Measurements from ENCODE around the gene MEGF11. TPM values are rescaled to one million over a fixed set of nuclear protein-coding genes. Genes with fewer than 3 reads are reported as not detected.

The MEGF11 gene
- total RNA-seq, 1 experiment from 2014 or later: 0.34 TPM

GRCh38 chr15:66092053-66093016 is 161.2 kb downstream of the MEGF11 start:
- no peak for DNase-seq (ENCODE audit: low read depth)

DNA sequence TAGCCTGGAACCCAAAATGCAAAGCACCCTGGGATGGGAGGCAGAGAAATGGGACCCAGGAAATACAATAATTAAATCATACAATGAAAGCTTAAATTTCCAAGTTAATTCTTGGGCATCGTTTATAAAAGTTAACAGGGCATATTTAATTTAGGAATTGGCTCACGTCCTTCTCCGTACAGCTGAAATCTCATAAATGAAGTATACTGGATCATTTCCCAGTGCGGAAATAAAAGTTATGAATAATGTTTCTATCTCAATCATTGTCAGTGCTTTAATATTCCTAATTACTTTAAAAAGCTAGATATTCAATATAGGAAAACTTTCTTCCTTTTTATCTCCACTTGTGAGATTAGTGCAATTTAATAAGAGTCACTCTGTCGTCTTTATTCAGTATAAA is 164.0 kb downstream of the MEGF11 start:
- DNase-seq (ENCODE audit: low read depth): no peak

- DNase-seq (ENCODE audit: low read depth): no peak
These were observed 164.5 kb downstream of the MEGF11 start for GRCh38 chr15:66089049-66089448.

- DNase-seq (ENCODE audit: low read depth): no peak
These were observed 168.4 kb downstream of the MEGF11 start for GRCh38 chr15:66085128-66085527.

GRCh38 chr15:66084704-66085103 is 168.8 kb downstream of the MEGF11 start:
- no peak for DNase-seq (ENCODE audit: low read depth)

DNA sequence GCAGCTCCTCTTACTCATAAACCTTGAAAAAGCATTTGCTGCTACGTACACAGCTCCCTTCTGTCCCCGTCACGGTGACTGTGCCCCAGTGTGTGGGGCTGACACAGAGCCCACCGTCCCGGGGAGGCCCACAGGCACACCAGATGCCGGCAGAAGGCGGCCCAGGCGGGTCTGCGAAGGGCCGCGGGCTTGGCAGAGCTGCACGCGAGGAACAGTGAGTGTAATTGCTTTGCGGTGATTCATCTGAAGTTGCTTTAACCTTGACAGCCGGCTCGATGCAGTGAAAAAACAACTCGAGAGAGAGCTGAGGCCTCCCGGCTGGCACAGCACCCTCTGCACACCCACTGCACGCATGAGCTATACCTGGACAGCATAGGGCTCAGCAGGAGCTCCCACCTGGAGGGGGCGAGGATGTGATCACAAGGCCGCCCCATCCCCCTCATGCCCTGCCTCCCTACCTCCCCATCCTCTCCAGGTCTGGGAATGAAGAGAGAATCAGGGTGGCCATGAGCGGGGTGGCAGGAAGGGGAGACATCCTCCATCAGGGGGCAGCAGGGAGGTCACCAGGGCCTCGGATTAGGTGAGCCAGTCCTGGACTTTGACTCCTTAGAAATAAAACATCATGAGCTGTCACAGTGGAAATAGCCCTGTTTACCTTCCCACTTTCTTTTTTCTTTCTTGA is 172.7 kb downstream of the MEGF11 start:
- peak; percentile 76 for DNase-seq (ENCODE audit: low read depth)

DNA sequence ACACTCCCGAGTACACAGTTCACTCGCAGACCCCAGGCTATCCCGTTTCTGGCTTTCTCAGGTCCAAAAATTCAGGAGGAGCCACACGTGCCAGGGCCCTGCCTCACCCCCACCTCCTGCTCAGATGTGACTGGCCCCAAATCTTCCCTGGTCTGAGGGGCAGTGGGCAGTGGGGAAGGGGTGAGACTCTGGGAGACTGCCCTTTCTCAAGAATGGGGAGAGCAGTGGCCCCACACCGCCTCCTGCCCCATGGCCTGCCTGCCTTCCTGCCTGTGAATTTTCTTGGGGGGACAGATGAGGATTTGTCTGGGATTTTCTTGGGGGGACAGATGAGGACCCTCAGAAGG is 174.6 kb downstream of the MEGF11 start:
- DNase-seq (ENCODE audit: low read depth): no peak

GRCh38 chr15:66078196-66078928 is 175.2 kb downstream of the MEGF11 start:
- DNase-seq (ENCODE audit: low read depth): no peak

- DNase-seq (ENCODE audit: low read depth): no peak
These were observed 176.3 kb downstream of the MEGF11 start for GRCh38 chr15:66077320-66077663.

GRCh38 chr15:66076591-66077319 is 176.8 kb downstream of the MEGF11 start:
- DNase-seq (ENCODE audit: low read depth): no peak

- DNase-seq (ENCODE audit: low read depth): no peak
These were observed 177.6 kb downstream of the MEGF11 start for GRCh38 chr15:66075947-66076346.

- DNase-seq (ENCODE audit: low read depth): peak; percentile 41
These were observed 180.8 kb downstream of the MEGF11 start for GRCh38 chr15:66072616-66073361.

DNA sequence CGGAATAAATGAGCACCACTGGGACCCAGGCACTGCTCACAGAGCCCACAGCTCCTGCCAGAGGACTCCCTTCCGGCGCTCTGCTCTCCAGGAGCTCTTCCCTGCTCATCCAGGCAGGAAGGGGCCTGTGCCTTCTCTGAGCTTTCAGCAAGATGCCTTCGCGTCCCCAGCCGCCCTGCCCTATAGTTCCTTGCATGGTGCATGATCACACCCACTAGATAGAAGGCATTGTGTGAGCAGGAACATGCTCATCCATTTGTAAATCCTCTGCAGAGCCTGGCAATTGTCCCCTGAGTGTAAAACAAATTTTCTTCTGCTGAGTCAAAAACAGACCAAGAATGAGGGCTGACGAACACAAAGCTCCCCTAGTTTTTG is 181.6 kb downstream of the MEGF11 start:
- DNase-seq (ENCODE audit: low read depth): no peak

DNA sequence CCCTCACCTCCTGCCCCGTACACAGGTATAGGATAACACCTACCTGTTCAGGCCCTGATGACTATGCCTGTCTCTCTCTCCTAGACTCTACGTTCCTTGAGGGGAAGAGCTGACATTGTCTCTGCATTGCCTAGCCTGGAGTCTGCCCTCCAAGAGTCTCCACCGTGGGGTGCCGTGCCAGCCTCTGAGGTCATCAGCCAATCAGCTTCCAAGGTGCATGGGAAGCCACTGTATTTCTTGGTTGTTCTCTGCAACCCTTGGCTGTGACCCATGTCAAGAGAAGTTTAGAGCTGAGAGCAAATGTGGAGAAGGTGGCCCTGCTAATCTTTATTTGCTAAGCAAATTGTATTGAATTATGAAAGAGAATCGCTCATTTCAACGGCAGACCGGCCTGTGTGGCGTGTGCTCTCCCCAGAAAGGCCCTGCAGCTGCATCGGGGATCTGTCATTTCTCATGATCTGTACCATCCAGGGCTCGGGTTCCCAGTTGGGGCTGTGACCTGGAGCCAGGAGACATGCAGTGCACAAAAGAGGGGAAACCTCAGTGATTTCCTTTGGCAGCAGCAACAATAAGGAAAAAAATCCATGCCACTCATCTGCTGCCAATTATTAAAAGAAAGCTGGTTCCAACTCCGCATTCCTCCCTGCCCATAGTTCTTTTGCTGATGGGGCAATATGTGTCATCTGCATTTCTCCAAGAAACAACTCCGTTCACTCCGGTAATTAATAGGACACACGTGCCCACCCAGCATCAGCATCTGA is 182.2 kb downstream of the MEGF11 start:
- no peak for DNase-seq (ENCODE audit: low read depth)

- DNase-seq (ENCODE audit: low read depth): no peak
These were observed 183.2 kb downstream of the MEGF11 start for GRCh38 chr15:66070220-66070934.

DNA sequence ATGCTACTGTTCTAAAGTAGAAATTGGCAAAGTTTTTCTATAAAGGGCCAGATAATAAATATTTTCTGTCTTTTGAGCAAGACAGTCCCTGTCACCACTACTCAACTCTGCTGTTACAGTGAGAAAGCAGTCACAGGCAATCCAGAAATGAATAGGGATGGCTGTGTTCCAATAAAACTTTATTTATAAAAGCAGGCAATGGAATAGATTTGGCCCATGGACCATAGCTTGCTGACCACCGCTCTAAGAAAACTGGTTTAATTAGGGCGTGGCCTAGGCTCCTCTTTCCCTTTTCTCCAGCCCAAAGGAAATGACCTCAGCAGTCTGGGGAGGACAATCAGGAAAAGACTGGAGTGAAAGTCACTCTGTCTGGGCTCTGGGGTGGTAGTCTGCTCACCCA is 183.8 kb downstream of the MEGF11 start:
- peak; percentile 42 for DNase-seq (ENCODE audit: low read depth)

- no peak for DNase-seq (ENCODE audit: low read depth)
These were observed 184.7 kb downstream of the MEGF11 start for GRCh38 chr15:66068801-66069200.

DNA sequence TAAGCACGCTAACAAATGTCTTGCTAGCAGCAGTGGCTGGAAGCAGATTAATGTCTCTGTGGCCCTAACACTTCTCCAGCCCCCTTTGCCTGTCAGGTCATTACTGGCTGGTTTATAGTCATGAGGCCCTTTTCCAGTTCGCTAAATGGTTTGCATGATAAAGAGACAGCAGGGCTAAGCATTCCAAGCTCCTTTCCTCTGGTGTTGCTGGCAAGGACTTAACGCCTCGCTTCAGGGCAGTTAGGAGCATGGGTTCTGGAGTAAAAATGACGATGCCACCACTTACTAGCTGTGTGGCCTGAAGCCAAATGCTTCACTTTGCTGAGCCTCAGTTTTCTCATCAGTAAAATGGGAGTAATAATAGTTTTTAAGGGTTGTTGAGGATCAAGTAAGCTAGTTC is 185.9 kb downstream of the MEGF11 start:
- no peak for DNase-seq (ENCODE audit: low read depth)

DNA sequence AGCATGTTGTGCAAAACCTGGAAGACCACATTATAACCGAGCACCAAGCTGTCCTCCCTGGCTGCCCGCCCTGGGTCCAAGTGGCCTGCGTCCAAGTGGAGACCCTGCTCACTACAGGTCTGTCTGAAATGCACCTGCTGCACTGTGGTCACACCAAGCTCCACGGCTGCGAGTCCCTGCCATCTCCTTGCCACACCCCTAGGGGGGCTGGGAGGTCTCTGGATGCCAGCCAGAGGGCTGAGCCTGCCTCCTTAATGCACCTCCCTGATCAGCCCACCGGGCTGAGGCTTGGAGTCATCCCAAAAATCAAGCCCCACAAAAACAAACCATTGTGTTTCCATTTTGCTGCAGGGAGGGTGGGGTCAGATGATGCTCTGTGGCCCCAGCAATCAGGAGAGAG is 187.1 kb downstream of the MEGF11 start:
- no peak for DNase-seq (ENCODE audit: low read depth)

DNA sequence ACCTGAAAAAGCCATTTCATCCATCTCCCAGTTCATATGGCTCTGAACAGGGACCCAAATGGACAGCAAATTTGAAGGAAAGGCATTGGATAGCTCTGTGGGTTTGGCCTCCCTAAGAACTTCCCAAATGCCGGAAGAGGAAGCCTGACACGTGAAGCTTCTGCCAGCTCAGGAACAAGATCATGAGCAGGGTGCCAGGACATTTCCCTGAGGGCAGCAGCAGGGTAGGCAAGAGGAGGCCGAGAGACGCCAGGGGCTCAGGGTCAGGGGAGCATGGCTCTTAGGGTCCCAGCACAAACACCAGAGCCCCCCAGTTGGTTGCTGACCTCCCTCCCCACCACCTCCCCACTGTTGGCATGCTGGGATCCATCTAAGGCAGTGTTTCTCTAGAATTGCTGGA is 187.5 kb downstream of the MEGF11 start:
- no peak for DNase-seq (ENCODE audit: low read depth)
